ENCODE data around the gene KRTAP13-2.

DNA sequence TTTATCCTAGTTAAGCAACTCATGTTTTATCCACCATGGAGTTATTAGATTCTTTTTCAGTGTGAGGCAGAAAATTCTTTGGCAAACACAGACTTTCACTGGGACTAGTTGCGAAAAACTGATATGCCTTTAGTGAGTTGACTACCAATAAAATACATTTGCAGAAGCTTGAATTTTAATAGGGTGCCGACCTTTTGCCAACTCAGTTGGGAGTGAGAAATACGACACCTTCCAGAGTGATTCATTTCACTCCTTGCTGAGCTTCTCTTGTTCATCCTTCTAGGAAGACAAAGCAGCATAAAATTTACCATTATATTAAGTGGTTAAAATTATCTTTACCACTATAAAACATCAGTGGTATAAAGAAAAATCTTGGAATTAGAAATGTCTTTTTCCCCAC lies 22.5 kb downstream of the KRTAP13-2 start:
- TF ChIP-seq, protein P1, sequence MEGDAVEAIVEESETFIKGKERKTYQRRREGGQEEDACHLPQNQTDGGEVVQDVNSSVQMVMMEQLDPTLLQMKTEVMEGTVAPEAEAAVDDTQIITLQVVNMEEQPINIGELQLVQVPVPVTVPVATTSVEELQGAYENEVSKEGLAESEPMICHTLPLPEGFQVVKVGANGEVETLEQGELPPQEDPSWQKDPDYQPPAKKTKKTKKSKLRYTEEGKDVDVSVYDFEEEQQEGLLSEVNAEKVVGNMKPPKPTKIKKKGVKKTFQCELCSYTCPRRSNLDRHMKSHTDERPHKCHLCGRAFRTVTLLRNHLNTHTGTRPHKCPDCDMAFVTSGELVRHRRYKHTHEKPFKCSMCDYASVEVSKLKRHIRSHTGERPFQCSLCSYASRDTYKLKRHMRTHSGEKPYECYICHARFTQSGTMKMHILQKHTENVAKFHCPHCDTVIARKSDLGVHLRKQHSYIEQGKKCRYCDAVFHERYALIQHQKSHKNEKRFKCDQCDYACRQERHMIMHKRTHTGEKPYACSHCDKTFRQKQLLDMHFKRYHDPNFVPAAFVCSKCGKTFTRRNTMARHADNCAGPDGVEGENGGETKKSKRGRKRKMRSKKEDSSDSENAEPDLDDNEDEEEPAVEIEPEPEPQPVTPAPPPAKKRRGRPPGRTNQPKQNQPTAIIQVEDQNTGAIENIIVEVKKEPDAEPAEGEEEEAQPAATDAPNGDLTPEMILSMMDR (IDR thresholded peaks at IDR 0.05): no peak
- TF ChIP-seq POLR2A (IDR thresholded peaks at IDR 0.05) (no peak), POLR2AphosphoS5 (IDR thresholded peaks at IDR 0.05) (no peak)

Measured in prostate gland (tissue), 2 donors.